Gastrocnemius medialis (tissue), 4 donors: ENCODE data around the gene MINK1.

ENCODE experiments used
- POLR2A ChIP-seq, 2 donors: fragments of 450-650 bp; IDR thresholded peaks; one replicate each; pipeline ENCODE4 v1.6.1; 2017; ENCODE audit warnings: antibody characterized with exemption in 2 of 2, mild to moderate bottlenecking in 2 of 2, moderate library complexity in 2 of 2
- TF ChIP-seq, protein P1 (sequence below), 5 experiments: fragments of 450-650 bp in 3 of 5; fragments of 200-600 bp in 2 of 5; sonication (generic) in 2 of 5; IDR thresholded peaks in 4 of 5; conservative IDR thresholded peaks in 1 of 5; 1 replicate in 4 of 5; 2 replicates in 1 of 5; pipeline ENCODE4 v1.5.1; 2016 to 2019; ENCODE audit warnings: antibody characterized with exemption in 5 of 5, mild to moderate bottlenecking in 3 of 5, moderate library complexity in 3 of 5

DNA sequence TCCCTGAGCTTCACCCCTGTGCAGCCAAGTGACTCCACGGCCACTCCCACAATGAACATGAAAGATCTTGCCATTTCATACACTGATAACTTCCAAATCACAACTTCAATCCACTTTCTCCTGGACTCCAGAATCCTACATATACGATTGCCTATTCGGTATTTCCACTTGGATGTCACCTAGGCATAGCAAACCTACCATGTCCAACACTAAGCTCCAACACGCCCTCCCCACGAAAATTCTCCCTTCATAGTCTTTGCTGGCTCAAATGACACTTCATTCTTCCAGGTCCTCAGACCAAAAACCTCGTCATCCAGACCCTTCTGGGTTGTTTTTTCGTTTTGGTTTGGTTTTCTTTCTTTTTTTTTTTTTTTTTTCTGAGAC is 42.4 kb upstream of the MINK1 start:
- TF ChIP-seq, protein P1, sequence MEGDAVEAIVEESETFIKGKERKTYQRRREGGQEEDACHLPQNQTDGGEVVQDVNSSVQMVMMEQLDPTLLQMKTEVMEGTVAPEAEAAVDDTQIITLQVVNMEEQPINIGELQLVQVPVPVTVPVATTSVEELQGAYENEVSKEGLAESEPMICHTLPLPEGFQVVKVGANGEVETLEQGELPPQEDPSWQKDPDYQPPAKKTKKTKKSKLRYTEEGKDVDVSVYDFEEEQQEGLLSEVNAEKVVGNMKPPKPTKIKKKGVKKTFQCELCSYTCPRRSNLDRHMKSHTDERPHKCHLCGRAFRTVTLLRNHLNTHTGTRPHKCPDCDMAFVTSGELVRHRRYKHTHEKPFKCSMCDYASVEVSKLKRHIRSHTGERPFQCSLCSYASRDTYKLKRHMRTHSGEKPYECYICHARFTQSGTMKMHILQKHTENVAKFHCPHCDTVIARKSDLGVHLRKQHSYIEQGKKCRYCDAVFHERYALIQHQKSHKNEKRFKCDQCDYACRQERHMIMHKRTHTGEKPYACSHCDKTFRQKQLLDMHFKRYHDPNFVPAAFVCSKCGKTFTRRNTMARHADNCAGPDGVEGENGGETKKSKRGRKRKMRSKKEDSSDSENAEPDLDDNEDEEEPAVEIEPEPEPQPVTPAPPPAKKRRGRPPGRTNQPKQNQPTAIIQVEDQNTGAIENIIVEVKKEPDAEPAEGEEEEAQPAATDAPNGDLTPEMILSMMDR (IDR thresholded peaks at IDR 0.05 in 4 of 5, conservative IDR thresholded peaks at IDR 0.05 in 1 of 5) = no peak
- no peak for TF ChIP-seq POLR2A (IDR thresholded peaks at IDR 0.05)
